Cardiac muscle cell (in vitro differentiated cells and primary cell): ENCODE results near the gene KRTAP5-9. TPM values are rescaled to one million over a fixed set of nuclear protein-coding genes. Genes with fewer than 3 reads are reported as not detected.
"Not testable (repeated sequence)": the region's sequence is repeated elsewhere in the genome, so short reads cannot be mapped to it uniquely, and the experiment has no call there.

Experiments
- DNase-seq, 2 donors: peaks; one replicate each; pipeline versions ENCODE4 v3.0.0 to v3.0.0-alpha.2; 2010 to 2017; ENCODE audit warnings: low read depth in 1 of 2, low spot score in 1 of 2
- H3K27ac ChIP-seq: fragments of 200-600 bp; sonication (generic); 2 replicates; pipeline ENCODE4 v1.5.1; 2016
- H3K27me3 ChIP-seq: fragments of 200-600 bp; sonication (generic); 2 replicates; pipeline ENCODE4 v1.6.0; 2016; ENCODE audit warnings: control low read depth
- H3K36me3 ChIP-seq: fragments of 200-600 bp; sonication (generic); 2 replicates; pipeline ENCODE4 v1.5.1; 2016; ENCODE audit warnings: control low read depth
- H3K4me1 ChIP-seq: fragments of 200-600 bp; sonication (generic); 2 replicates; pipeline ENCODE4 v1.8.1; 2017; ENCODE audit warnings: low read depth, mild to moderate bottlenecking, mixed run types
- H3K4me3 ChIP-seq: fragments of 200-600 bp; sonication (generic); 2 replicates; pipeline ENCODE4 v1.5.1; 2016; ENCODE audit warnings: mild to moderate bottlenecking
- H3K9me3 ChIP-seq: fragments of 200-600 bp; sonication (generic); 2 replicates; pipeline ENCODE4 v1.5.1; 2017; ENCODE audit warnings: low read depth, mild to moderate bottlenecking, control low read depth
- polyA plus RNA-seq: library from polyadenylated mRNA; unstranded; fragments of >200 nt; fragmentation: Nextera tagmentation; extraction: Ambion mirVana; gene quantifications from 2 replicates; pipeline ENCODE4 v1.2.1, GENCODE V29; 2016
- total RNA-seq: library from RNA; depleted of rRNA; stranded (reverse); fragments of >200 nt; gene quantifications from 2 replicates; pipeline ENCODE4 v1.2.3, GENCODE V29; 2016
- TF ChIP-seq, protein P1 (sequence below): IDR thresholded peaks from 2 replicates; pipeline ENCODE4 v1.5.1; 2012; ENCODE audit warnings: low read depth, mild to moderate bottlenecking, low read length

The KRTAP5-9 gene
- total and polyA plus RNA-seq, 2 experiments from 2014 or later, result 0.39 TPM; not detected in 1

DNA sequence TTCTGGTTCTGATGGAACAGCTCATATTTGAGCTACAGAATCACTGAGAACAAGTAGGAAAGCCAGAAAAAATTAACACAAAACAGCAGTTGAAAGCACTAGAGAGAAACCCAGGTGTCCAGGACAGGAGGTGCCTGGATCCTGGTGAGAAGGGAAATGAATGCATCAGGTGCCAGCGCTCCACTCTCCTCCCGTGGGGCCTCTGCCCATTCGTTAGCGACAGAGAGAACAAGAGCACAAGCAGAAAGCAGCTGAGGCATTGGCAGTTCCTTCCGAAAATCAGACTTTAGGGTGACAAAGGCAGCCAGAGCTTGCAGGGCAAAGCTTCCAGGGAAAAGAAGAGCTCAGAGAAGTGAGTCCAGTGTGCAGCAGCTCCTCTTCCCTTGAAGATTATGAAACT is 41.1 kb upstream of the KRTAP5-9 start:
- H3K4me1 ChIP-seq, result no peaks in the 10 kb centered on the region
- H3K9me3 ChIP-seq, result no peaks in the 10 kb centered on the region
- no peak for DNase-seq
- H3K4me3 ChIP-seq, result no peak overlapping the region
- no peak overlapping the region for H3K27ac ChIP-seq
- TF ChIP-seq, protein P1, sequence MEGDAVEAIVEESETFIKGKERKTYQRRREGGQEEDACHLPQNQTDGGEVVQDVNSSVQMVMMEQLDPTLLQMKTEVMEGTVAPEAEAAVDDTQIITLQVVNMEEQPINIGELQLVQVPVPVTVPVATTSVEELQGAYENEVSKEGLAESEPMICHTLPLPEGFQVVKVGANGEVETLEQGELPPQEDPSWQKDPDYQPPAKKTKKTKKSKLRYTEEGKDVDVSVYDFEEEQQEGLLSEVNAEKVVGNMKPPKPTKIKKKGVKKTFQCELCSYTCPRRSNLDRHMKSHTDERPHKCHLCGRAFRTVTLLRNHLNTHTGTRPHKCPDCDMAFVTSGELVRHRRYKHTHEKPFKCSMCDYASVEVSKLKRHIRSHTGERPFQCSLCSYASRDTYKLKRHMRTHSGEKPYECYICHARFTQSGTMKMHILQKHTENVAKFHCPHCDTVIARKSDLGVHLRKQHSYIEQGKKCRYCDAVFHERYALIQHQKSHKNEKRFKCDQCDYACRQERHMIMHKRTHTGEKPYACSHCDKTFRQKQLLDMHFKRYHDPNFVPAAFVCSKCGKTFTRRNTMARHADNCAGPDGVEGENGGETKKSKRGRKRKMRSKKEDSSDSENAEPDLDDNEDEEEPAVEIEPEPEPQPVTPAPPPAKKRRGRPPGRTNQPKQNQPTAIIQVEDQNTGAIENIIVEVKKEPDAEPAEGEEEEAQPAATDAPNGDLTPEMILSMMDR, result no peak
- no peaks in the 10 kb centered on the region for H3K27me3 ChIP-seq
- no peaks in the 10 kb centered on the region for H3K36me3 ChIP-seq

- Histone ChIP-seq H3K27ac (no peak overlapping the region), H3K9me3 (no peaks in the 10 kb centered on the region), H3K4me3 (no peak overlapping the region), H3K27me3 (no peaks in the 10 kb centered on the region), H3K4me1 (no peaks in the 10 kb centered on the region), H3K36me3 (no peaks in the 10 kb centered on the region)
- TF ChIP-seq, protein P1, result no peak
- no peak for DNase-seq
Measured at GRCh38 chr11:71518506-71519471, 29.4 kb upstream of the KRTAP5-9 start.

- Histone ChIP-seq H3K9me3 (no peaks in the 10 kb centered on the region), H3K27ac (no peak overlapping the region), H3K27me3 (no peaks in the 10 kb centered on the region), H3K36me3 (no peaks in the 10 kb centered on the region), H3K4me1 (no peaks in the 10 kb centered on the region), H3K4me3 (no peak overlapping the region)
- DNase-seq, result no peak
- TF ChIP-seq, protein P1, result no peak
Measured at GRCh38 chr11:71519546-71519945, 28.7 kb upstream of the KRTAP5-9 start.

GRCh38 chr11:71525188-71525937 is 22.9 kb upstream of the KRTAP5-9 start:
- H3K27ac ChIP-seq, result no peak overlapping the region
- DNase-seq, result no peak
- no peaks in the 10 kb centered on the region for H3K27me3 ChIP-seq
- no peaks in the 10 kb centered on the region for H3K9me3 ChIP-seq
- H3K4me1 ChIP-seq, result no peaks in the 10 kb centered on the region
- no peak overlapping the region for H3K4me3 ChIP-seq
- no peaks in the 10 kb centered on the region for H3K36me3 ChIP-seq
- TF ChIP-seq, protein P1, result no peak

DNA sequence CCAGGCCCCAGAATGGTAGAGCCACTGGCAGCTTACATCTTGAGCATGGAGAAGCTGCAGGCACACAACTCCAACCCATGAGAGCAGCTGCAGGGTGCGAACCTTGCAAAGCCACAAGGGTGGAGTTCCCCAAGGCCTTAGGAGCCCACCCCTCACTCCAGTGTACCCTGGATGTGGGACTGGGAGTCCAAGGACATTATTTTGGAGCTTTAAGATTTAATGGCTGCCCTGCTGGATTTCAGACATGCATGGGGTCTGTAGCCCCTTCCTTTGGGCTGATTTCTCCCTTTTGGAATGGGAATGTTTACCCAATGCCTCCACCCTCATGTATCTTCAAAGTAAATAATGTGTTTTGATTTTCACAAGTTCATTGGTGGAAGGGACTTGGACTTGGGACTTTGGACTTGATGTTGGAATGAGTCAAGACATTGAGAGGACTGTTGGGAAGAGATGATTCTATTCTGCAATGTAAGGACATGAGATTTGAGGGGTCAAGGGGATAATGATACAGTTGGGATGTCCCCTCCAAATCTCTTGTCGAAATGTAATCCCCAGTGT is 22.2 kb upstream of the KRTAP5-9 start:
- Histone ChIP-seq H3K36me3 (no peaks in the 10 kb centered on the region), H3K9me3 (no peaks in the 10 kb centered on the region), H3K4me3 (no peak overlapping the region), H3K4me1 (no peaks in the 10 kb centered on the region), H3K27me3 (no peaks in the 10 kb centered on the region), H3K27ac (no peak overlapping the region)
- no peak for DNase-seq
- TF ChIP-seq, protein P1, result no peak

DNA sequence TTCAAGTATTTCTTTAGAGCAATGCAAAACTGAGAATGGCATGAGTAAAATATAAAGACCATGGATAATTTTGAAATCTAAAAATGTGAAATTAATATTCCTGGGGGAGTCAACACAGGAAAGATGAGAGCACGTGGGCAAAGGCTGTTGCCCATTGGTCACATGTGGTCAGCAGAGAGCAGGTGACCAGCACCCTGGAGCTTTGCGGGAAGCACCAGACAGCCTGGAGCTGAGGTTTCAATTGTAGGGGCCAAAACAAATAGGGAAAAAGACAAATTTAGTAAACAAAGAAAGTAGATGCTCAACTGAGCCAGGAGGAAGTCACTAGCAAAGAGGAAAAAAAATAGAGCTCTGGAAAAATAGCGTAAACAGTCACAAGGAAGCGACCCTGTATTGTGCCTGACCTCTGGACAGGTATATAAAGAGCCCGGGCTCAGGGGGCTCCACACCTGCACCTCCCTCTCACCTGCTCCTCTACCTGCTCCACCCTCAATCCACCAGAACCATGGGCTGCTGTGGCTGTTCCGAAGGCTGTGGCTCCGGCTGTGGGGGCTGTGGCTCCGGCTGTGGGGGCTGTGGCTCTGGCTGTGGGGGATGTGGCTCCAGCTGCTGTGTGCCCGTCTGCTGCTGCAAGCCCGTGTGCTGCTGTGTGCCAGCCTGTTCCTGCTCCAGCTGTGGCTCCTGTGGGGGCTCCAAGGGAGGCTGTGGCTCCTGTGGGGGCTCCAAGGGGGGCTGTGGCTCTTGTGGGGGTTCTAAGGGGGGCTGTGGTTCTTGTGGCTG is 21.2 kb upstream of the KRTAP5-9 start, which contains the start of gene KRTAP5-7:
TSS of gene KRTAP5-7 (plus strand) at position 472 of the 780 bp plus-strand sequence. CDS start at position 506, 34 bp downstream.
- DNase-seq, H3K9me3 ChIP-seq, H3K27ac ChIP-seq, H3K4me1 ChIP-seq, H3K4me3 ChIP-seq, H3K36me3 ChIP-seq, H3K27me3 ChIP-seq: not testable (repeated sequence)
